Thoracic aorta (tissue), 2 donors: Measurements from ENCODE around the gene MYL12A. TPM values are rescaled to one million over a fixed set of nuclear protein-coding genes. Genes with fewer than 3 reads are reported as not detected.

Experiments used
- ATAC-seq: fragments of 150-250 bp; one replicate; pipeline ENCODE4 v1.8.0; 2017; ENCODE audit warnings: low read depth; ENCODE audit not compliant: insufficient number of reproducible peaks, low FRiP score
- DNase-seq: peaks from one replicate; pipeline ENCODE4 v3.0.0-alpha.2; 2020; ENCODE audit warnings: low spot score
- H3K27ac ChIP-seq, 2 donors: fragments of 200-600 bp; sonication (generic); 1 replicate in 1 of 2; 2 replicates in 1 of 2; pipeline ENCODE4 v1.5.1; 2016; ENCODE audit warnings: mild to moderate bottlenecking in 2 of 2, moderate library complexity in 2 of 2
- H3K27me3 ChIP-seq: fragments of 200-600 bp; sonication (generic); replicated peaks from 2 replicates; pipeline ENCODE4 v1.6.0; 2016; ENCODE audit warnings: mild to moderate bottlenecking; ENCODE audit not compliant: insufficient read depth
- H3K36me3 ChIP-seq: fragments of 200-600 bp; sonication (generic); one replicate; pipeline ENCODE4 v1.5.1; 2016
- H3K4me1 ChIP-seq, 2 donors: fragments of 200-600 bp; sonication (generic); 1 replicate in 1 of 2; 2 replicates in 1 of 2; pipeline versions ENCODE4 v1.5.1 to v1.6.0; 2016; ENCODE audit warnings: low read depth in 2 of 2, mild to moderate bottlenecking in 1 of 2; ENCODE audit not compliant: control insufficient read depth in 1 of 2
- H3K4me3 ChIP-seq: fragments of 200-600 bp; sonication (generic); 2 replicates; pipeline ENCODE4 v1.5.1; 2016; ENCODE audit warnings: mild to moderate bottlenecking
- H3K9me3 ChIP-seq: fragments of 200-600 bp; sonication (generic); 2 replicates; pipeline ENCODE4 v1.5.1; 2016
- CTCF ChIP-seq: fragments of 200-600 bp; sonication (generic); IDR thresholded peaks from one replicate; pipeline ENCODE4 v1.5.1; 2019; ENCODE audit warnings: antibody characterized with exemption
- total RNA-seq, 2 donors: library from RNA; depleted of rRNA; stranded (reverse); fragments of >200 nt; gene quantifications; one replicate each; pipeline versions ENCODE4 v1.1.0 to v1.2.3, GENCODE V29; 2016

MYL12A gene
- total RNA-seq, 2 donors from 2014 or later: 451 to 800 TPM

- DNase-seq (peak; percentile 41), ATAC-seq (no peak)
- Histone ChIP-seq H3K36me3 (no peaks in the 10 kb centered on the region), H3K4me3 (peak overlapping the region; percentile 72), H3K27ac (no peak overlapping the region), H3K27me3 (no peaks in the 10 kb centered on the region), H3K4me1 (peaks cover 3 to 10% of the 10 kb centered on the region in 2 donors), H3K9me3 (peaks cover 7% of the 10 kb centered on the region)
- no peak for TF ChIP-seq CTCF
Measured at GRCh38 chr18:3297025-3297984, 49.7 kb downstream of the MYL12A start.

- TF ChIP-seq CTCF: no peak
- H3K27me3 ChIP-seq: no peaks in the 10 kb centered on the region
- no peaks in the 10 kb centered on the region for H3K36me3 ChIP-seq
- no peak overlapping the region for H3K27ac ChIP-seq
- H3K9me3 ChIP-seq: no peaks in the 10 kb centered on the region
- DNase-seq (no peak), ATAC-seq (no peak)
- no peaks in the 10 kb centered on the region for H3K4me1 ChIP-seq
- H3K4me3 ChIP-seq: no peak overlapping the region
Measured at GRCh38 chr18:3304832-3305231, 57.2 kb downstream of the MYL12A start.

- ATAC-seq (no peak), DNase-seq (no peak)
- no peak for TF ChIP-seq CTCF
- Histone ChIP-seq H3K27ac (no peak overlapping the region), H3K36me3 (no peaks in the 10 kb centered on the region), H3K27me3 (no peaks in the 10 kb centered on the region), H3K4me1 (no peaks in the 10 kb centered on the region), H3K9me3 (no peaks in the 10 kb centered on the region), H3K4me3 (no peak overlapping the region)
Measured at GRCh38 chr18:3305354-3305762, 57.8 kb downstream of the MYL12A start.

Other genes with a start within 250 kb of the MYL12A start
- 10 to 100 TPM; 30.6 to 42.3 TPM for gene LPIN2, start 234.7 kb upstream of the MYL12A start, total RNA-seq
- 10 to 100 TPM; 16.1 to 27.2 TPM for gene MYOM1, start 27.8 kb upstream of the MYL12A start, total RNA-seq
- 100 to 1,000 TPM; 208 to 328 TPM for gene MYL12B, start 14.3 kb downstream of the MYL12A start, total RNA-seq
- 10 to 100 TPM; 42.8 to 91.6 TPM for gene TGIF1, start 202.4 kb downstream of the MYL12A start, total RNA-seq